Measurements from ENCODE around the gene NAALADL2. TPM values are rescaled to one million over a fixed set of nuclear protein-coding genes. Genes with fewer than 3 reads are reported as not detected.
"Not testable (repeated sequence)": the region's sequence is repeated elsewhere in the genome, so short reads cannot be mapped to it uniquely, and the experiment has no call there.

The NAALADL2 gene
- total and polyA plus RNA-seq, 2 of the 8 experiments (the other 6 are each of a cell fraction or from before 2014, with no cell fraction given), result 0.12 to 0.22 TPM

DNA sequence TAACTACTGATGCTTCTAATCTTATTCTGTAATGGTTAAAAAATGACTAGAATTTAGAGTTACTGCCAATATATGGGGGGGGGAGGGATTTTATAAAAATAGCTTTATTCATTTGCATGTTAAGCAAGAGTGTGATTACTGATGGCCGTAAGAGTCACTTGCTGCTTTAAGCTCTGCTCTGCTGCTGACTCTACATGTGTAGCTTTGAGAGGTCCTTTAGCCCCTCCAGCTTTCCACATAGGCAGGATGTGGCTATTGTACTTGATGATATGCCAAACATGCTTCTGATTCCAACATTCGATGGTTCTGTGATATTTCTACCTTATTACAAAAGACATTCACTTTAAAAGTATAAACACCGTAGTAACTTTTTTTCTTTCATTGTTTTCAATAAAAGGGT, 511.3 kb downstream of the NAALADL2 start:
- H3K4me1 ChIP-seq (replicated peaks in 1 of 4; ENCODE audit: control insufficient read depth in 3 of 4, insufficient read depth in 4 of 4, low read length in 3 of 4); H3K36me3 ChIP-seq (ENCODE audit: control insufficient read depth in 2 of 4, insufficient read depth in 4 of 4, low read length in 3 of 4); H3K9ac ChIP-seq (replicated peaks in 1 of 4; ENCODE audit: extremely low read depth in 1 of 4, low read depth in 3 of 4, low read length in 3 of 4); H4K20me1 ChIP-seq (replicated peaks in 1 of 2; ENCODE audit: control insufficient read depth in 1 of 2, insufficient read depth in 2 of 2, low read length in 2 of 2); H3K79me1 ChIP-seq (ENCODE audit: low read depth, low read length); H2BK12ac ChIP-seq (ENCODE audit: low read depth, low read length); H2BK120ac ChIP-seq (replicated peaks; ENCODE audit: low read depth, low read length); H3K18ac ChIP-seq (ENCODE audit: extremely low read depth, low read length); FAIRE-seq; H3K56ac ChIP-seq (replicated peaks; ENCODE audit: insufficient read length, low read depth, low read length); H4K8ac ChIP-seq (ENCODE audit: extremely low read depth, insufficient read depth, low read length); H3K4ac ChIP-seq (replicated peaks; ENCODE audit: insufficient read length, low read depth, low read length); H2BK5ac ChIP-seq (ENCODE audit: low read depth, low read length); H3K27ac ChIP-seq (ENCODE audit: low read depth, low read length); H2AK5ac ChIP-seq (ENCODE audit: low read depth, low read length); DNase-seq (ENCODE audit: low read depth in 1 of 2, low spot score in 2 of 2); H2BK20ac ChIP-seq (ENCODE audit: low read length); H3K14ac ChIP-seq (ENCODE audit: insufficient read length); H4K91ac ChIP-seq (replicated peaks; ENCODE audit: insufficient read length, low read length); H3K79me2 ChIP-seq (ENCODE audit: control insufficient read depth in 1 of 2, insufficient read depth in 2 of 2, low read length in 2 of 2); CTCF ChIA-PET (ENCODE audit: partially characterized antibody); H3K4me2 ChIP-seq (ENCODE audit: insufficient read depth in 1 of 2, low read depth in 2 of 2, low read length in 2 of 2); H4K5ac ChIP-seq (ENCODE audit: insufficient read length, low read depth, low read length); H3K27me3 ChIP-seq (replicated peaks in 1 of 4; ENCODE audit: control insufficient read depth in 3 of 4, extremely low read depth in 1 of 4, insufficient read depth in 3 of 4, low read length in 3 of 4); H3K23ac ChIP-seq (ENCODE audit: insufficient read length); H3K9me3 ChIP-seq (ENCODE audit: insufficient read depth in 2 of 2, low read depth in 1 of 2, low read length in 1 of 2); H2AFZ ChIP-seq (ENCODE audit: low read length); POLR2A ChIA-PET (ENCODE audit: partially characterized antibody); H2BK15ac ChIP-seq (ENCODE audit: low read length); H3K23me2 ChIP-seq (ENCODE audit: low read depth, low read length); H3K4me3 ChIP-seq (ENCODE audit: extremely low read depth in 1 of 4, insufficient read depth in 2 of 4, low read depth in 3 of 4, low read length in 4 of 4): not testable (repeated sequence)
- 84% methylated on average over 3 of the region's 3 CpGs; no CpG with 5 or more reads in 1 of the 2 experiments for WGBS, 2 experiments (ENCODE audit: extremely low coverage in 1 of 2, insufficient coverage in 1 of 2, insufficient read length in 1 of 2, insufficient replicate concordance in 2 of 2, low coverage in 1 of 2, low lambda C conversion rate in 2 of 2, missing lambda C conversion rate in 1 of 2)

DNA sequence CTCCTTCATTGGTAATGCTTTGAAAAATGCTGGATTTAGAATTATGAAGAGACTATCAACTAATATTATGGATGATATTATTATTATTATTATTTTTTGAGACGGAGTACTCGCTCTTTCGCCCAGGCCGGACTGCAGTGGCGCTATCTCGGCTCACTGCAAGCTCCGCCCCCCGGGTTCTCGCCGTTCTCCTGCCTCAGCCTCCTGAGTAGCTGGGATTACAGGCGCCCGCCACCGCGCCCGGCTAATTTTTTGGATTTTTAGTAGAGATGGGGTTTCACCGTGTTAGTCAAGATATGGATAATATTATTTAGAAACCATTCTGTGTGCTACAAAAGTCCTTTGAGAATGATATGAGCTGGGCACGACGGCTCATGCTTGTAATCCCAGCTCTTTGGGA, 512.1 kb downstream of the NAALADL2 start:
- not testable (repeated sequence) for H4K8ac ChIP-seq (ENCODE audit: extremely low read depth, insufficient read depth, low read length)

More for the DNA sequence above, 512.1 kb downstream of the NAALADL2 start:
- FAIRE-seq; H3K14ac ChIP-seq (ENCODE audit: insufficient read length); H3K27ac ChIP-seq (ENCODE audit: low read depth, low read length); H2BK12ac ChIP-seq (ENCODE audit: low read depth, low read length); H4K5ac ChIP-seq (ENCODE audit: insufficient read length, low read depth, low read length); H2BK120ac ChIP-seq (replicated peaks; ENCODE audit: low read depth, low read length); POLR2A ChIA-PET (ENCODE audit: partially characterized antibody); H3K4ac ChIP-seq (replicated peaks; ENCODE audit: insufficient read length, low read depth, low read length); H3K4me2 ChIP-seq (ENCODE audit: insufficient read depth in 1 of 2, low read depth in 2 of 2, low read length in 2 of 2); H3K36me3 ChIP-seq (ENCODE audit: control insufficient read depth in 2 of 4, insufficient read depth in 4 of 4, low read length in 3 of 4); H3K18ac ChIP-seq (ENCODE audit: extremely low read depth, low read length); H3K79me2 ChIP-seq (ENCODE audit: control insufficient read depth in 1 of 2, insufficient read depth in 2 of 2, low read length in 2 of 2); CTCF ChIA-PET (ENCODE audit: partially characterized antibody); H2AK5ac ChIP-seq (ENCODE audit: low read depth, low read length); H2BK15ac ChIP-seq (ENCODE audit: low read length); H3K9ac ChIP-seq (replicated peaks in 1 of 4; ENCODE audit: extremely low read depth in 1 of 4, low read depth in 3 of 4, low read length in 3 of 4); H2BK5ac ChIP-seq (ENCODE audit: low read depth, low read length); H3K4me3 ChIP-seq (ENCODE audit: extremely low read depth in 1 of 4, insufficient read depth in 2 of 4, low read depth in 3 of 4, low read length in 4 of 4); H3K23ac ChIP-seq (ENCODE audit: insufficient read length); H3K23me2 ChIP-seq (ENCODE audit: low read depth, low read length); H2AFZ ChIP-seq (ENCODE audit: low read length); H4K91ac ChIP-seq (replicated peaks; ENCODE audit: insufficient read length, low read length); DNase-seq (ENCODE audit: low read depth in 1 of 2, low spot score in 2 of 2); H4K20me1 ChIP-seq (replicated peaks in 1 of 2; ENCODE audit: control insufficient read depth in 1 of 2, insufficient read depth in 2 of 2, low read length in 2 of 2); H3K4me1 ChIP-seq (replicated peaks in 1 of 4; ENCODE audit: control insufficient read depth in 3 of 4, insufficient read depth in 4 of 4, low read length in 3 of 4); H3K56ac ChIP-seq (replicated peaks; ENCODE audit: insufficient read length, low read depth, low read length); H2BK20ac ChIP-seq (ENCODE audit: low read length); H3K79me1 ChIP-seq (ENCODE audit: low read depth, low read length); H3K27me3 ChIP-seq (replicated peaks in 1 of 4; ENCODE audit: control insufficient read depth in 3 of 4, extremely low read depth in 1 of 4, insufficient read depth in 3 of 4, low read length in 3 of 4); H3K9me3 ChIP-seq (ENCODE audit: insufficient read depth in 2 of 2, low read depth in 1 of 2, low read length in 1 of 2): not testable (repeated sequence)
- 95% methylated on average over 18 of the region's 18 CpGs; no CpG with 5 or more reads in 1 of the 2 experiments for WGBS, 2 experiments (ENCODE audit: extremely low coverage in 1 of 2, insufficient coverage in 1 of 2, insufficient read length in 1 of 2, insufficient replicate concordance in 2 of 2, low coverage in 1 of 2, low lambda C conversion rate in 2 of 2, missing lambda C conversion rate in 1 of 2)
